Measurements from ENCODE around the gene CCDC185. TPM values are rescaled to one million over a fixed set of nuclear protein-coding genes. Genes with fewer than 3 reads are reported as not detected.

The CCDC185 gene
- total and polyA plus RNA-seq, 8 donors = not detected

GRCh38 chr1:223346311-223346710 is 46.9 kb upstream of the CCDC185 start:
- TF ChIP-seq CTCF (IDR thresholded peaks at IDR 0.05) = no peak
- no peak for TF ChIP-seq EP300 (IDR thresholded peaks at IDR 0.05)
- TF ChIP-seq POLR2AphosphoS5 (IDR thresholded peaks at IDR 0.05) = no peak
- Histone ChIP-seq H3K4me1 (peaks cover 7 to 42% (median 19%) of the 10 kb centered on the region in 4 donors), H3K4me3 (no peak overlapping the region), H3K27ac (no peak overlapping the region), H3K9me3 (no peaks in the 10 kb centered on the region), H3K36me3 (no peaks in the 10 kb centered on the region), H3K27me3 (no peaks in the 10 kb centered on the region)
- no peak for DNase-seq
- intact Hi-C loops (cut with DNase I; ENCODE audit: low total_unique reads) = no loop called here
- 88 to 96% (median 93%) methylated on average over 4 of the region's 4 CpGs for WGBS, 5 donors

GRCh38 chr1:223347583-223347982 is 45.6 kb upstream of the CCDC185 start:
- DNase-seq = no peak
- no peak for TF ChIP-seq POLR2A (IDR thresholded peaks at IDR 0.05)
- TF ChIP-seq CTCF (IDR thresholded peaks at IDR 0.05) = no peak
- TF ChIP-seq EP300 (IDR thresholded peaks at IDR 0.05) = no peak
- no peak for TF ChIP-seq POLR2AphosphoS5 (IDR thresholded peaks at IDR 0.05)
- intact Hi-C loops (cut with DNase I; ENCODE audit: low total_unique reads) = no loop called here
- H3K4me1 ChIP-seq = peaks cover 7 to 37% (median 18%) of the 10 kb centered on the region in 4 donors
- H3K9me3 ChIP-seq = no peaks in the 10 kb centered on the region
- no peaks in the 10 kb centered on the region for H3K36me3 ChIP-seq
- peaks cover 0 to 7% (median 0%) of the 10 kb centered on the region in 3 donors for H3K27me3 ChIP-seq
- no peak overlapping the region for H3K4me3 ChIP-seq
- 71 to 85% (median 75%) methylated on average over 4 of the region's 4 CpGs for WGBS, 5 donors
- H3K27ac ChIP-seq = no peak overlapping the region

GRCh38 chr1:223348439-223348838 is 44.8 kb upstream of the CCDC185 start:
- no peak for TF ChIP-seq POLR2AphosphoS5 (IDR thresholded peaks at IDR 0.05)
- no peak for TF ChIP-seq POLR2A (IDR thresholded peaks at IDR 0.05)
- TF ChIP-seq CTCF (IDR thresholded peaks at IDR 0.05) = no peak
- no peak for TF ChIP-seq EP300 (IDR thresholded peaks at IDR 0.05)
- H3K4me1 ChIP-seq = peaks cover under 1 to 31% (median 18%) of the 10 kb centered on the region in 4 donors
- H3K9me3 ChIP-seq = no peaks in the 10 kb centered on the region
- intact Hi-C loops (cut with DNase I; ENCODE audit: low total_unique reads) = no loop called here
- H3K27me3 ChIP-seq = peaks cover 0 to 13% (median 0%) of the 10 kb centered on the region in 3 donors
- H3K36me3 ChIP-seq = no peaks in the 10 kb centered on the region
- H3K27ac ChIP-seq = no peak overlapping the region
- H3K4me3 ChIP-seq = no peak overlapping the region
- no peak for DNase-seq
- 36 to 72% (median 55%) methylated on average over 2 of the region's 2 CpGs for WGBS, 5 donors

- Histone ChIP-seq H3K27me3 (peaks cover 0 to 13% (median 0%) of the 10 kb centered on the region in 3 donors), H3K36me3 (no peaks in the 10 kb centered on the region), H3K4me3 (no peak overlapping the region), H3K4me1 (peaks cover 0 to 23% (median 15%) of the 10 kb centered on the region in 4 donors), H3K9me3 (no peaks in the 10 kb centered on the region), H3K27ac (no peak overlapping the region)
- 91 to 97% (median 93%) methylated on average over 3 of the region's 3 CpGs for WGBS, 5 donors
- TF ChIP-seq POLR2AphosphoS5 (IDR thresholded peaks at IDR 0.05) = no peak
- TF ChIP-seq CTCF (IDR thresholded peaks at IDR 0.05) = no peak
- no peak for TF ChIP-seq POLR2A (IDR thresholded peaks at IDR 0.05)
- TF ChIP-seq EP300 (IDR thresholded peaks at IDR 0.05) = no peak
- intact Hi-C loops (cut with DNase I; ENCODE audit: low total_unique reads) = no loop called here
- no peak for DNase-seq
Measured at GRCh38 chr1:223349241-223349640, 44.0 kb upstream of the CCDC185 start.

Data from stomach (tissue), 9 donors.